ENCODE measurements around the gene ERICH4.
"Not testable (repeated sequence)": the region's sequence is repeated elsewhere in the genome, so short reads cannot be mapped to it uniquely, and the experiment has no call there.

ERICH4 gene

GRCh38 chr19:41457241-41457640 is 14.3 kb downstream of the ERICH4 start:
- DNase-seq (ENCODE audit: extremely low read depth, insufficient read length) = no peak
- Histone ChIP-seq H3K36me3 (ENCODE audit: control insufficient read depth, insufficient read depth, low read length) (no peaks in the 10 kb centered on the region), H3K27me3 (replicated peaks; ENCODE audit: control insufficient read depth, insufficient read depth, low read length) (no peaks in the 10 kb centered on the region), H3K4me3 (replicated peaks; ENCODE audit: low read depth, low read length) (no peak overlapping the region)
- no peak for TF ChIP-seq CTCF (IDR thresholded peaks at IDR 0.05; ENCODE audit: insufficient read depth, low read length, poor library complexity, severe bottlenecking)

- no peaks in the 10 kb centered on the region for H3K36me3 ChIP-seq (ENCODE audit: control insufficient read depth, insufficient read depth, low read length)
- DNase-seq (ENCODE audit: extremely low read depth, insufficient read length) = no peak
- no peak for TF ChIP-seq CTCF (IDR thresholded peaks at IDR 0.05; ENCODE audit: insufficient read depth, low read length, poor library complexity, severe bottlenecking)
- no peaks in the 10 kb centered on the region for H3K27me3 ChIP-seq (replicated peaks; ENCODE audit: control insufficient read depth, insufficient read depth, low read length)
- H3K4me3 ChIP-seq (replicated peaks; ENCODE audit: low read depth, low read length) = no peak overlapping the region
Measured at GRCh38 chr19:41462497-41462896, 19.5 kb downstream of the ERICH4 start.

- not testable (repeated sequence) for DNase-seq (ENCODE audit: extremely low read depth, insufficient read length); H3K36me3 ChIP-seq (ENCODE audit: control insufficient read depth, insufficient read depth, low read length); H3K27me3 ChIP-seq (replicated peaks; ENCODE audit: control insufficient read depth, insufficient read depth, low read length); H3K4me3 ChIP-seq (replicated peaks; ENCODE audit: low read depth, low read length)
Measured at GRCh38 chr19:41463257-41464256, 20.6 kb downstream of the ERICH4 start.

DNA sequence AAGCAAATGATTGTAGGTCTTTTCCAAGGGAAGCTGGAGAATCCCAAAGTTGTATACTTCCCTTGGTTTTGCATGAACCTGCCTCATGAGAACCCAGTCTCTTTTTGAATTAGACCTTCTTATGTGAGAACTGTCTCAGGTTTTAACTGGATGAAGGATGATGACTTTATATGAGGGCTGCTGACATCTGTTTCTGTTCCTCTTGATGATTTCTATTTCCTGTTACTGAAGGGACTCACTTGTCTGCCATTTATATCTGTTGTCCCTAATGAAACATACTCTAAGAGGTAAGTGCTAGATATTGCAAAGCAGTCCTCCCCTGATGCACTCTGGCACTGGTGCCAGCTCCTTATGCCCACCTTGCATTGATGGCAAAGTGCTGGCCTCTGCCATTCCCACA is 33.6 kb downstream of the ERICH4 start:
- H3K36me3 ChIP-seq (ENCODE audit: control insufficient read depth, insufficient read depth, low read length) = no peaks in the 10 kb centered on the region
- H3K4me3 ChIP-seq (replicated peaks; ENCODE audit: low read depth, low read length) = no peak overlapping the region
- DNase-seq (ENCODE audit: extremely low read depth, insufficient read length) = no peak
- TF ChIP-seq CTCF (IDR thresholded peaks at IDR 0.05; ENCODE audit: insufficient read depth, low read length, poor library complexity, severe bottlenecking) = no peak
- no peaks in the 10 kb centered on the region for H3K27me3 ChIP-seq (replicated peaks; ENCODE audit: control insufficient read depth, insufficient read depth, low read length)

DNA sequence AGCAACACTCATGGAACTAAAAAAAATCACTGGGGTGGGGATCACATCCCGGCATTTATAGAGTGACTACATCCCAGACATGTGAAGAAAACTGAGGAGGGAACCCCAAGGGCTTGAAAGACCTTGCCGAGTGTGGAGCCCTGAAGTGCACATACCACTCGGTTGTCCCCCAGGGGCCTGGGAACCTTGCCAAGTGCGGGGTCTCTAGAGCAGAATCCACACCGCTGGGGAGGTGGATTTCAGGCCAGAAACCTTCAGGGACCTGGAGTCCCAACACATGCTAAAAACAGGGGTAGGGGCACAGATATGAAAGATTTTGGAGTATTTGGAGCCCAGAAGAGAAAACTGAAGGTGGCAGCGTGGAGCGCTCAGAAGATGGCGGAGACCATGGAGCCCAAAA is 35.2 kb downstream of the ERICH4 start:
- no peak for TF ChIP-seq CTCF (IDR thresholded peaks at IDR 0.05; ENCODE audit: insufficient read depth, low read length, poor library complexity, severe bottlenecking)
- H3K27me3 ChIP-seq (replicated peaks; ENCODE audit: control insufficient read depth, insufficient read depth, low read length) = no peaks in the 10 kb centered on the region
- DNase-seq (ENCODE audit: extremely low read depth, insufficient read length) = no peak
- no peak overlapping the region for H3K4me3 ChIP-seq (replicated peaks; ENCODE audit: low read depth, low read length)
- H3K36me3 ChIP-seq (ENCODE audit: control insufficient read depth, insufficient read depth, low read length) = no peaks in the 10 kb centered on the region

GRCh38 chr19:41478875-41479756 is 36.2 kb downstream of the ERICH4 start:
- no peaks in the 10 kb centered on the region for H3K27me3 ChIP-seq (replicated peaks; ENCODE audit: control insufficient read depth, insufficient read depth, low read length)
- H3K4me3 ChIP-seq (replicated peaks; ENCODE audit: low read depth, low read length) = no peak overlapping the region
- H3K36me3 ChIP-seq (ENCODE audit: control insufficient read depth, insufficient read depth, low read length) = no peaks in the 10 kb centered on the region
- no peak for DNase-seq (ENCODE audit: extremely low read depth, insufficient read length)
- no peak for TF ChIP-seq CTCF (IDR thresholded peaks at IDR 0.05; ENCODE audit: insufficient read depth, low read length, poor library complexity, severe bottlenecking)

Data from GM06990 (cell line).